Measurements from ENCODE around the gene SRC.

Gene SRC

DNA sequence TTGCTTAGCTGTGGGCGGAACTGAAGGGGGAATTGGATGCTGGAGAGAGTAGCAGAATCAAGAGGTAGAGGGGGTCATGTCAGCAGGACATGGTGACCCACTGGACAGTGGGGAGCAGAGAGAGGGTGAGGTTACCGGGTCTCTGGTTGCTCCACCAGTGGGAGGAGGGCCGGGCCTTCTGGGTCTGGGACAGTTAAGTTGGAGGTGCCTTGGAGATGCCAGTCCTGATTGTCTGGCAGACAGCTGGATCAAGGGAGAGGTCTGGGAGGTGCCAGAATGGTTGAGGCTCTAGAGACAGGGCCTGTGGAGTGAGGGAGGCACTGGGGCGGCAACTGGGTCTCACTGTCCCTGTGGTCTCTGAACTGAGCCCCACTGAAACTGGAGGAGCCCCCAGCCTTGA lies 31.8 kb upstream of the SRC start:
- in situ Hi-C loops (cut with HindIII; ENCODE audit: low sequenced_read_pairs) = no loop called here
- TF ChIP-seq, protein P1, sequence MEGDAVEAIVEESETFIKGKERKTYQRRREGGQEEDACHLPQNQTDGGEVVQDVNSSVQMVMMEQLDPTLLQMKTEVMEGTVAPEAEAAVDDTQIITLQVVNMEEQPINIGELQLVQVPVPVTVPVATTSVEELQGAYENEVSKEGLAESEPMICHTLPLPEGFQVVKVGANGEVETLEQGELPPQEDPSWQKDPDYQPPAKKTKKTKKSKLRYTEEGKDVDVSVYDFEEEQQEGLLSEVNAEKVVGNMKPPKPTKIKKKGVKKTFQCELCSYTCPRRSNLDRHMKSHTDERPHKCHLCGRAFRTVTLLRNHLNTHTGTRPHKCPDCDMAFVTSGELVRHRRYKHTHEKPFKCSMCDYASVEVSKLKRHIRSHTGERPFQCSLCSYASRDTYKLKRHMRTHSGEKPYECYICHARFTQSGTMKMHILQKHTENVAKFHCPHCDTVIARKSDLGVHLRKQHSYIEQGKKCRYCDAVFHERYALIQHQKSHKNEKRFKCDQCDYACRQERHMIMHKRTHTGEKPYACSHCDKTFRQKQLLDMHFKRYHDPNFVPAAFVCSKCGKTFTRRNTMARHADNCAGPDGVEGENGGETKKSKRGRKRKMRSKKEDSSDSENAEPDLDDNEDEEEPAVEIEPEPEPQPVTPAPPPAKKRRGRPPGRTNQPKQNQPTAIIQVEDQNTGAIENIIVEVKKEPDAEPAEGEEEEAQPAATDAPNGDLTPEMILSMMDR (IDR thresholded peaks at IDR 0.05; ENCODE audit: low read depth, low read length, missing control alignments) = no peak
- DNase-seq (ENCODE audit: low read depth) = no peak

DNA sequence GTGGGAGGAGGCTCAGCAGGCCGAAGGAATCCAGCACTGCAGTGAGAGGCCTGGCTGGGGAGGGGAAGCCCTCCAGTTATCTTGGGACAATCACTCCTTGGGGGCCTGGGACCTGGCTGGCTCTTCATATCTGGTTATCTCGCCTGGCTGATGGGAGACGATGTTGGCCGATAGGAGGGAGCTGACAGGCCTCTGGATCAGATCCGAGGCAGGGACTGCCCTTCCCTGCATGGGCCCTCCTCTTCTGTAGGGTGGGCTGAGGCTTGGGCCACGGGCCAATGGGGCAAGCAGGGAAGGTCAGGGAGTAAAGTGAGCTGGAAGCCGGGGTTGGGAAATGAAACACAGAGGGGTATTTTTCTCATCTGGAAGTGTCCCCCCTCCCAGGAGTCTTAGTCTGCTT lies 31.3 kb upstream of the SRC start:
- H3K4me3 ChIP-seq (ENCODE audit: low read depth, low read length) = no peak overlapping the region
- DNase-seq (ENCODE audit: low read depth) = no peak
- TF ChIP-seq, protein P1 (IDR thresholded peaks at IDR 0.05; ENCODE audit: low read depth, low read length, missing control alignments) = no peak
- in situ Hi-C loops (cut with HindIII; ENCODE audit: low sequenced_read_pairs) = no loop called here

More for the DNA sequence above, 31.8 kb upstream of the SRC start:
- H3K4me3 ChIP-seq (ENCODE audit: low read depth, low read length) = no peak overlapping the region

DNA sequence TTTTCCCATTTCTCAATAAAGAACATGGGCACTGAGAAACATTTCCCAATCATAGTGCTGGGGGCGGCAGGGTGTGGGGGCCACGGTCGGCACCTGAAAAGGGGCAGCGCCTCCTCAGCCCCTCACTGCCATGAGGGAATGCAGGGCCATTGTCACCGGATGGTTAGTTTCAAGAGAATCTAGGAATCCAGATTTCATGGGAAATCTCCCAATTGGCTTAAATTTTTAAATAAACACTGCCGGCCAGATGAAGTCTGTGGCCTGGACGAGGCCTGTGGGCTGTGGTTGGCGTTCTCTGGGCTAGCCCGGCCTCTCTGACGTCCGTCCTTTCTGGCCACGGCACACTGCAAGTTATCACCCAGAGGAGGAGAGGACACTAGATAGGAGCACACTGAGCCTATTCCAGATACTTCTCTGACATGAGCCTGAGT lies 30.9 kb upstream of the SRC start:
- H3K4me3 ChIP-seq (ENCODE audit: low read depth, low read length) = no peak overlapping the region
- TF ChIP-seq, protein P1 (IDR thresholded peaks at IDR 0.05; ENCODE audit: low read depth, low read length, missing control alignments) = no peak
- DNase-seq (ENCODE audit: low read depth) = peak; percentile 53
- in situ Hi-C loops (cut with HindIII; ENCODE audit: low sequenced_read_pairs) = no loop called here

DNA sequence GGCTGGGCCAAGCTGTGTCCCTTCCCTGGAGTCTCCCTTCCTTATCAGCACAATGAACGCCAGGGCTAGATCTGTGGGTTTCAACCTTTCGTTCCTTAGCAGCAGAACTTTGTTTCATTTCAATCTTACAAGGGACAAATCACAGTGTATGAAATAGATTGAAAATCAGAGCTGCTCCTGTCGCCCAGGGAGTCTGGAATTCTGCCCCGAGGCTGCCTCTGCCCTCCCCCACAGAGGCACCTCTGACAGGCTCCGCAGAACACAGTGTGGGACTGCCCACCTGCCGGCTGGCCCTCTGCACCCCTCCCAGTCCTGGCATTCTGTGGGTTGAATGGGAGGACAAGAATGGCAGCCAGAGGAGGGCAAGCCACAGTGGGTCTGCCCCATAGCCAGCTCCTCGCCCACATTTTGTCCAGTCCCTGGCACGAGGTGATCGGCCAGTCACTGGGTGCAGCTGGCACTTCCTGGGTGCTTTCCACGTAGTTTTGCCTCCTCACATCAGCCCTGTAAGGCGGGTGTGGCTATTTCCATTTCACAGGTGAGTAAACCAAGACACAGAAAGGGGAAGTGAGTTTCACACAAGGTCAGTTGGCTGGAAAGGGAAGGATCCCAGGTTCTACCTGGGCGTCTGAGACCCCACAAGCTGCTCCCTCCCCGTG lies 30.4 kb upstream of the SRC start:
- TF ChIP-seq, protein P1 (IDR thresholded peaks at IDR 0.05; ENCODE audit: low read depth, low read length, missing control alignments) = no peak
- in situ Hi-C loops (cut with HindIII; ENCODE audit: low sequenced_read_pairs) = no loop called here
- DNase-seq (ENCODE audit: low read depth) = no peak
- H3K4me3 ChIP-seq (ENCODE audit: low read depth, low read length) = no peak overlapping the region

DNA sequence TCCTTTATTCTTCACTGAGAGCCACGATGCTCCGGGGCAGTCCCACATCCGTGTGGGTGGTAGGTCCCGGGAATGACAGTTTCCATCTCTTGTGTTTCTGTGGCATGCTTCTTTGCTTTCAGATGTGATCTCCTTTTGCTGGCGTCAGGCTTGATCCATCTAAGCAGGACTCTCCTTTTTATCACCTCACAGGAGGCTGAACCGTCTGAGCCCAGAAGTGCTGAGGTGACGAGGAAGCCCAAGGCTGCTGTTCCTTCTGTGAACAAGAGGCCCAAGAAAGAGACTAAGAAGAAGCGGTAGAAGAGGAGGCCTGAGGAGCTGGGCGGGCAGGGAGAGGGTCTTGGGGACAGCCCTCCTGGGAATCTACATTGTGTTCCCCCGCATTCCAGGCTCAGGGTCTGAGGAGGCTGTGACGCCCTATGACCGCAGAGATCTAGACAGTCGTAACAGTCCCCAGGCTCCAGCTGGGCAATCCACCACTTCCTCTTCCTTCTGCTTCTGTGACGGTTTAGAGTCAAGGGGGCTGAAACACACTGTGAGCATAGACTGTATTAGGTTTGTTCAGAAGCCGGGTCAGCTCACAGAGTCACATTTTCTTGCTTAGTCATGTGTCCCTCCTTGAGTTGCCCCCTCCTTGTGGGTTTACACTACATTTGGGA lies 29.7 kb upstream of the SRC start:
- no peak for DNase-seq (ENCODE audit: low read depth)
- in situ Hi-C loops (cut with HindIII; ENCODE audit: low sequenced_read_pairs) = no loop called here
- TF ChIP-seq, protein P1 (IDR thresholded peaks at IDR 0.05; ENCODE audit: low read depth, low read length, missing control alignments) = no peak

DNA sequence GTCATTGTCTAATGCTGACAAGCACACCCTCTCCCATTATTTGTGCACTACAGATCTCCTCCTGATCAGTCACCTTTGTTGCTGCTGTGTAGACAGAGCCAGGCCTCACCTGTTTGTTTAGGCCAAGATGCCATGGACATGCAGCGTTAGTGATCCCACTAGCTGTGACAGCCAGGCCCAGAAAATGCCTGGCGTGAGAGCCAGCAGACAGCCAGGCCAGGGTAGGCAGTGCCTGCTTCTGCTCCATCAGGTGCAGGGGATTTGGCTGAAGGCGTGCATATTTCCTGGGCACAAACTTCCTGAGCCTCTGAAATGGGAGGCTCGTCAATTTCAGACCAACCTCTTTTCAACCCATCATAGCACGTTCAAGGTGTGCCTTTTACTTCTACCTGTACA lies 29.2 kb upstream of the SRC start:
- no peak overlapping the region for H3K4me3 ChIP-seq (ENCODE audit: low read depth, low read length)
- in situ Hi-C loops (cut with HindIII; ENCODE audit: low sequenced_read_pairs) = no loop called here

More for the DNA sequence above, 29.7 kb upstream of the SRC start:
- no peak overlapping the region for H3K4me3 ChIP-seq (ENCODE audit: low read depth, low read length)

More for the DNA sequence above, 29.2 kb upstream of the SRC start:
- no peak for DNase-seq (ENCODE audit: low read depth)
- TF ChIP-seq, protein P1 (IDR thresholded peaks at IDR 0.05; ENCODE audit: low read depth, low read length, missing control alignments) = no peak
